Parathyroid adenoma (tissue), 2 donors: Measurements from ENCODE around the gene ADGRG3.
A peak's percentile ranks its signal among the peaks of the same experiment; 100 is the strongest.

Experiments
- H2AFZ ChIP-seq: fragments of 300-600 bp; sonication (generic); one replicate; pipeline ENCODE4 v1.7.0; 2017; ENCODE audit warnings: antibody characterized with exemption, mild to moderate bottlenecking
- H3K27ac ChIP-seq: fragments of 300-600 bp; sonication (generic); one replicate; pipeline ENCODE4 v1.7.0; 2017
- H3K27me3 ChIP-seq: fragments of 300-600 bp; sonication (generic); one replicate; pipeline ENCODE4 v1.7.0; 2017; ENCODE audit warnings: low read length; ENCODE audit not compliant: control insufficient read depth, insufficient read depth
- H3K36me3 ChIP-seq: fragments of 300-600 bp; sonication (generic); one replicate; pipeline ENCODE4 v1.7.0; 2017; ENCODE audit warnings: low read length; ENCODE audit not compliant: control insufficient read depth, insufficient read depth
- H3K4me1 ChIP-seq: fragments of 300-600 bp; sonication (generic); one replicate; pipeline ENCODE4 v1.7.0; 2017; ENCODE audit warnings: control low read depth
- H3K4me2 ChIP-seq: fragments of 300-600 bp; sonication (generic); one replicate; pipeline ENCODE4 v1.7.0; 2017; ENCODE audit warnings: low read length
- H3K4me3 ChIP-seq: fragments of 300-600 bp; sonication (generic); one replicate; pipeline ENCODE4 v1.7.0; 2017; ENCODE audit warnings: low read depth, low read length
- H3K79me2 ChIP-seq: fragments of 300-600 bp; sonication (generic); one replicate; pipeline ENCODE4 v1.7.0; 2017; ENCODE audit warnings: control low read depth
- H3K9ac ChIP-seq: fragments of 300-600 bp; sonication (generic); one replicate; pipeline ENCODE4 v1.7.0; 2017; ENCODE audit warnings: mild to moderate bottlenecking
- H3K9me3 ChIP-seq: fragments of 300-600 bp; sonication (generic); one replicate; pipeline ENCODE4 v1.7.0; 2017; ENCODE audit warnings: low read length; ENCODE audit not compliant: control insufficient read depth
- CTCF ChIP-seq: fragments of 300-600 bp; sonication (generic); IDR thresholded peaks from one replicate; pipeline ENCODE4 v1.7.0; 2017; ENCODE audit warnings: antibody characterized with exemption, mild to moderate bottlenecking
- donor health status: primary hyperparathyroidism.

The ADGRG3 gene

GRCh38 chr16:57624806-57625500 lies 43.2 kb upstream of the ADGRG3 start:
- no peak overlapping the region for H3K4me3 ChIP-seq
- H3K27ac ChIP-seq, result peak overlapping the region; percentile 94
- TF ChIP-seq CTCF, result no peak

GRCh38 chr16:57626420-57627170 lies 41.5 kb upstream of the ADGRG3 start:
- no peak overlapping the region for H3K9ac ChIP-seq
- no peak overlapping the region for H2AFZ ChIP-seq
- H3K4me2 ChIP-seq, result no peak overlapping the region
- H3K4me1 ChIP-seq, result peaks cover 59% of the 10 kb centered on the region
- H3K27ac ChIP-seq, result no peak overlapping the region
- no peaks in the 10 kb centered on the region for H3K9me3 ChIP-seq
- TF ChIP-seq CTCF, result no peak
- H3K36me3 ChIP-seq, result no peaks in the 10 kb centered on the region
- H3K79me2 ChIP-seq, result peaks cover 62% of the 10 kb centered on the region
- H3K27me3 ChIP-seq, result no peaks in the 10 kb centered on the region
- no peak overlapping the region for H3K4me3 ChIP-seq

More at GRCh38 chr16:57624806-57625500, 43.2 kb upstream of the ADGRG3 start:
- Histone ChIP-seq H3K36me3 (no peaks in the 10 kb centered on the region), H3K4me1 (peaks cover 58% of the 10 kb centered on the region), H2AFZ (no peak overlapping the region), H3K27me3 (no peaks in the 10 kb centered on the region), H3K9ac (no peak overlapping the region), H3K79me2 (peaks cover 52% of the 10 kb centered on the region), H3K9me3 (no peaks in the 10 kb centered on the region), H3K4me2 (no peak overlapping the region)

- no peak overlapping the region for H3K4me3 ChIP-seq
- H2AFZ ChIP-seq, result no peak overlapping the region
Measured at GRCh38 chr16:57627184-57627871, 40.8 kb upstream of the ADGRG3 start.

GRCh38 chr16:57628008-57628781 lies 39.9 kb upstream of the ADGRG3 start, which contains the start of gene ADGRG1:
Gene ADGRG1 (plus strand): TSS chr16:57628630. CDS start chr16:57650288, 21,658 bp downstream.
- Histone ChIP-seq H3K9ac (no peak within 1 kb of the TSS), H3K27me3 (no peaks in the 10 kb centered on the region), H2AFZ (peak within 1 kb of the TSS; percentile 23), H3K27ac (peak within 1 kb of the TSS; percentile 60), H3K79me2 (peaks cover 66% of the 10 kb centered on the region), H3K4me1 (peaks cover 43% of the 10 kb centered on the region), H3K4me3 (peak within 1 kb of the TSS; percentile 22), H3K36me3 (no peaks in the 10 kb centered on the region), H3K4me2 (peak within 1 kb of the TSS; percentile 69), H3K9me3 (no peaks in the 10 kb centered on the region)
- peak; percentile 22 for TF ChIP-seq CTCF

More at GRCh38 chr16:57627184-57627871, 40.8 kb upstream of the ADGRG3 start:
- Histone ChIP-seq H3K36me3 (no peaks in the 10 kb centered on the region), H3K79me2 (peaks cover 69% of the 10 kb centered on the region), H3K9me3 (no peaks in the 10 kb centered on the region), H3K27me3 (no peaks in the 10 kb centered on the region), H3K4me1 (peaks cover 52% of the 10 kb centered on the region), H3K27ac (peak overlapping the region; percentile 60), H3K4me2 (no peak overlapping the region), H3K9ac (no peak overlapping the region)
- no peak for TF ChIP-seq CTCF
